Loucy (cell line): ENCODE data around the gene SCN5A.

Source experiments
- H2AFZ ChIP-seq: fragments of 200-600 bp; sonication (generic); 2 replicates; pipeline ENCODE4 v1.6.0; 2016; ENCODE audit warnings: antibody characterized with exemption, mild to moderate bottlenecking, low read length, moderate library complexity
- H3F3A ChIP-seq: fragments of 200-600 bp; 2 replicates; pipeline ENCODE4 v1.6.0; 2016; ENCODE audit warnings: antibody characterized with exemption, low read depth, mild to moderate bottlenecking
- H3K27me3 ChIP-seq: fragments of 200-600 bp; sonication (generic); 2 replicates; pipeline ENCODE4 v1.6.1; 2014; ENCODE audit warnings: low read length, mild to moderate bottlenecking; ENCODE audit not compliant: insufficient read depth, poor library complexity, severe bottlenecking
- H3K36me3 ChIP-seq: fragments of 200-600 bp; sonication (generic); 2 replicates; pipeline ENCODE4 v1.6.1; 2016; ENCODE audit warnings: low read length; ENCODE audit not compliant: insufficient read depth
- H3K4me1 ChIP-seq: fragments of 200-600 bp; sonication (generic); 2 replicates; pipeline ENCODE4 v1.5.1; 2014; ENCODE audit warnings: low read length, mild to moderate bottlenecking; ENCODE audit not compliant: insufficient read depth, poor library complexity, severe bottlenecking
- H3K4me2 ChIP-seq: fragments of 200-600 bp; sonication (generic); 2 replicates; pipeline ENCODE4 v1.6.0; 2014; ENCODE audit warnings: antibody characterized with exemption, low read length, low read depth, mild to moderate bottlenecking; ENCODE audit not compliant: poor library complexity, severe bottlenecking
- H3K4me3 ChIP-seq: fragments of 200-600 bp; sonication (generic); 2 replicates; pipeline ENCODE4 v1.5.1; 2014; ENCODE audit warnings: low read length, mild to moderate bottlenecking, mixed read lengths; ENCODE audit not compliant: poor library complexity, severe bottlenecking
- H3K79me2 ChIP-seq: fragments of 200-600 bp; sonication (generic); 2 replicates; pipeline ENCODE4 v1.6.1; 2014; ENCODE audit warnings: low read length; ENCODE audit not compliant: insufficient read depth
- H3K9ac ChIP-seq: fragments of 200-600 bp; sonication (generic); 2 replicates; pipeline ENCODE4 v1.6.0; 2014; ENCODE audit warnings: mild to moderate bottlenecking, low read depth, low read length, moderate library complexity; ENCODE audit not compliant: poor library complexity, severe bottlenecking
- H3K9me2 ChIP-seq: fragments of 200-600 bp; sonication (generic); replicated peaks from 2 replicates; pipeline ENCODE4 v1.6.1; 2016; ENCODE audit warnings: low read depth, low read length, mixed read lengths
- H3K9me3 ChIP-seq: fragments of 200-600 bp; sonication (generic); 2 replicates; pipeline ENCODE4 v1.6.1; 2014; ENCODE audit warnings: mild to moderate bottlenecking, antibody characterized with exemption, low read length, low read depth; ENCODE audit not compliant: insufficient read depth
- H4K20me1 ChIP-seq: fragments of 200-600 bp; sonication (generic); 2 replicates; pipeline ENCODE4 v1.6.0; 2014; ENCODE audit warnings: antibody characterized with exemption, low read length, mild to moderate bottlenecking; ENCODE audit not compliant: insufficient read depth, poor library complexity, severe bottlenecking
- EZH2phosphoT487 ChIP-seq: fragments of 200-600 bp; IDR thresholded peaks from 2 replicates; pipeline ENCODE4 v1.6.1; 2018; ENCODE audit warnings: antibody characterized with exemption, mild to moderate bottlenecking, moderate library complexity, borderline replicate concordance
- TF ChIP-seq, protein P1 (sequence below): fragments of 200-600 bp; sonication (generic); conservative IDR thresholded peaks from 2 replicates; pipeline ENCODE4 v1.5.1; 2014; ENCODE audit warnings: mild to moderate bottlenecking, antibody characterized with exemption, low read length

The SCN5A gene

DNA sequence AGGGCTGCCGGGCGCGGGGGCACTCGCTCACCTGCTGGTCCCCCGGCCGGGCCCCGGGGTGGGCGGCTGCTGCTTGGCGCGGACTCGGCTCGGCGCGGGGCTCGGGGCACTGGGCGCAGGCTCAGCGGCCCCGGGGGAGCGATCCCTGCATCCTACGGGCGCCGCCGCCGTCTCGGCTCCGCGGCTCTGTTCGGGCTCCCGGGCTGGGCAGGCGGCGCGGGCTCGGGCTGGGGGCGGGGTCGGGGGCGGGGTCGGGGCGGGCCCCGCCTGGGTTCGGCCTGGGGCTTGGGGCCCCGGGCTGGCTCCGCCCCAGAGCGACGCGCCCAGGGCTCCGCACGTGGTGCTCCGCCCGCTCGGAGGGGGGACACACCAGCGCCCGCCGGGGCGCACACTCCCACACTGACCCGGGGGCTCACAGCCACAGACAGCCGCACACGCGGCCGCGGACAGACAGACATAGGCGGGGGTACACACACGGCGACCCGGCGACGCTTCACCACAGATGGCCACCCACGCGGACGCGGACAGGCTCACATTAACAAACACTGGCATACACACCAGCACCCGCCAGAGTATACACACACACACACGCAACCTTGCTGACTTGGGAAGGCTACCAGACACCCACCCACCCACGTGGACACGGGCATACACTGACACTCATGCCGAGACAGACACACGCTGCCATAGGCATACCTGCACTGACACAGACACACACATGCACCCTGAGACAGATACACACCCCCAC lies at the start of gene SCN5A:
Gene SCN5A (minus strand): TSS at position 188 of the 748 bp plus-strand sequence. CDS start 16,380 bp downstream, outside the sequence.
- H3K4me3 ChIP-seq: no peak within 1 kb of the TSS
- no peaks in the 10 kb centered on the region for H3K79me2 ChIP-seq
- H3K9ac ChIP-seq: no peak within 1 kb of the TSS
- no peaks in the 10 kb centered on the region for H3K27me3 ChIP-seq
- H3K9me3 ChIP-seq: no peaks in the 10 kb centered on the region
- H3K36me3 ChIP-seq: no peaks in the 10 kb centered on the region
- no peaks in the 10 kb centered on the region for H3K4me1 ChIP-seq
- H3K4me2 ChIP-seq: peak within 1 kb of the TSS; percentile 24
- no peaks in the 10 kb centered on the region for H3F3A ChIP-seq
- H3K9me2 ChIP-seq: no peaks in the 10 kb centered on the region
- H2AFZ ChIP-seq: 0 out of 2 replicates have a peak within 1 kb of the TSS, but pooled peaks have one; percentile 18
- TF ChIP-seq, protein P1, sequence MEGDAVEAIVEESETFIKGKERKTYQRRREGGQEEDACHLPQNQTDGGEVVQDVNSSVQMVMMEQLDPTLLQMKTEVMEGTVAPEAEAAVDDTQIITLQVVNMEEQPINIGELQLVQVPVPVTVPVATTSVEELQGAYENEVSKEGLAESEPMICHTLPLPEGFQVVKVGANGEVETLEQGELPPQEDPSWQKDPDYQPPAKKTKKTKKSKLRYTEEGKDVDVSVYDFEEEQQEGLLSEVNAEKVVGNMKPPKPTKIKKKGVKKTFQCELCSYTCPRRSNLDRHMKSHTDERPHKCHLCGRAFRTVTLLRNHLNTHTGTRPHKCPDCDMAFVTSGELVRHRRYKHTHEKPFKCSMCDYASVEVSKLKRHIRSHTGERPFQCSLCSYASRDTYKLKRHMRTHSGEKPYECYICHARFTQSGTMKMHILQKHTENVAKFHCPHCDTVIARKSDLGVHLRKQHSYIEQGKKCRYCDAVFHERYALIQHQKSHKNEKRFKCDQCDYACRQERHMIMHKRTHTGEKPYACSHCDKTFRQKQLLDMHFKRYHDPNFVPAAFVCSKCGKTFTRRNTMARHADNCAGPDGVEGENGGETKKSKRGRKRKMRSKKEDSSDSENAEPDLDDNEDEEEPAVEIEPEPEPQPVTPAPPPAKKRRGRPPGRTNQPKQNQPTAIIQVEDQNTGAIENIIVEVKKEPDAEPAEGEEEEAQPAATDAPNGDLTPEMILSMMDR: no peak
- TF ChIP-seq EZH2phosphoT487: no peak
- H4K20me1 ChIP-seq: no peaks in the 10 kb centered on the region

DNA sequence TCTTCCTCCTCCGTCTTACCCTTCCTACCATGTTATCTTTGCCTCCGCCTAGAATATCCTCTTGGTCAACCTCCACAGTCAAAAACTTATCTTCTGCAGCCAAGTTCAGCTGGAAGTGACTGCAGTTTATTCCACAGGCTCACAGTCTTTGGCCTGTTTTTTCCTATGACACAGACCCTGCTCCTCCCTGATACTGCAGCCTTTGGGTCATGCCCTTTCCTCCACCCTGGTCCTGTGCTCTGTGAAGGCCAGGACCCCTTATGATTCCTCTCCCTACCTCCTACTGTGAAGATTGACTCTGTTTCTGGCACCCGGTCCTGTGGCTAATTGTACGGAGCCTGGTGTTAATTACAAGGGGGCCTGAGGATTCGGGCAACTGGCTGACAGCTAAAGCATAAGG lies 49.3 kb upstream of the SCN5A start:
- Histone ChIP-seq H3F3A (no peaks in the 10 kb centered on the region), H3K9ac (no peak overlapping the region), H3K9me2 (no peaks in the 10 kb centered on the region), H3K4me3 (no peak overlapping the region), H3K4me1 (no peaks in the 10 kb centered on the region), H3K27me3 (no peaks in the 10 kb centered on the region), H3K36me3 (no peaks in the 10 kb centered on the region), H2AFZ (no peak overlapping the region), H3K9me3 (no peaks in the 10 kb centered on the region), H3K79me2 (no peaks in the 10 kb centered on the region), H4K20me1 (no peaks in the 10 kb centered on the region), H3K4me2 (no peak overlapping the region)
- TF ChIP-seq, protein P1: no peak
- TF ChIP-seq EZH2phosphoT487: no peak

DNA sequence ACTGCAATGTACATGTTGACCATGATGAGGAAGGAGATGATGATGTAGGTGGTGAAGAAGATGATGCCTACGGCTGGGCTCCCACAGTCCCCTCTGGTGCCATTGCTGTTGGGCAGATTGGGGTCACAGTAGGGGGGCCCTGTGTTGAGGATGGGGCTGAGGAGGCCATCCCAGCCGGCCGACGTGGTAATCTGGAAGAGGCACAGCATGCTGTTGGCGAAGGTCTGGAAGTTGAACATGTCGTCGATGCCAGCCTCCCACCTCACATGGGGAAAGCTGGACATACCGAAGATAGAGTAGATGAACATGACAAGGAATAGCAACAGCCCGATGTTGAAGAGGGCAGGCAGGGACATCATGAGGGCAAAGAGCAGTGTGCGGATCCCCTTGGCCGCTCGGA lies 48.6 kb upstream of the SCN5A start:
- Histone ChIP-seq H3K9me3 (no peaks in the 10 kb centered on the region), H3K27me3 (no peaks in the 10 kb centered on the region), H3K4me1 (no peaks in the 10 kb centered on the region), H2AFZ (no peak overlapping the region), H3F3A (no peaks in the 10 kb centered on the region), H3K36me3 (no peaks in the 10 kb centered on the region), H3K9ac (no peak overlapping the region), H3K9me2 (no peaks in the 10 kb centered on the region), H3K79me2 (no peaks in the 10 kb centered on the region), H3K4me2 (no peak overlapping the region), H4K20me1 (no peaks in the 10 kb centered on the region), H3K4me3 (no peak overlapping the region)
- TF ChIP-seq, protein P1: no peak
- no peak for TF ChIP-seq EZH2phosphoT487
